Activated CD8-positive, alpha-beta memory T cell treated with anti-CD3 and anti-CD28 coated beads for 36 hours (primary cell): ENCODE results near the gene ZNF652. TPM values are rescaled to one million over a fixed set of nuclear protein-coding genes. Genes with fewer than 3 reads are reported as not detected.

Source experiments
- CTCF ChIA-PET: fragments of 350-600 bp; sonication (Branson Sonifier 250); formaldehyde crosslinking; loops from one replicate; lab custom pipeline; 2021; ENCODE audit warnings: antibody characterized with exemption; lab: Charles Lee
- POLR2A ChIA-PET: fragments of 350-600 bp; sonication (Branson Sonifier 250); formaldehyde crosslinking; loops from one replicate; lab custom pipeline; 2021; ENCODE audit warnings: antibody characterized with exemption; lab: Charles Lee
- total RNA-seq, 2 experiments: library from RNA; stranded (reverse); gene quantifications; one replicate each; pipeline ENCODE4 v1.2.3, GENCODE V29; 2021

Gene ZNF652
- total RNA-seq, 2 experiments from 2014 or later = 5.6 to 6.5 TPM

DNA sequence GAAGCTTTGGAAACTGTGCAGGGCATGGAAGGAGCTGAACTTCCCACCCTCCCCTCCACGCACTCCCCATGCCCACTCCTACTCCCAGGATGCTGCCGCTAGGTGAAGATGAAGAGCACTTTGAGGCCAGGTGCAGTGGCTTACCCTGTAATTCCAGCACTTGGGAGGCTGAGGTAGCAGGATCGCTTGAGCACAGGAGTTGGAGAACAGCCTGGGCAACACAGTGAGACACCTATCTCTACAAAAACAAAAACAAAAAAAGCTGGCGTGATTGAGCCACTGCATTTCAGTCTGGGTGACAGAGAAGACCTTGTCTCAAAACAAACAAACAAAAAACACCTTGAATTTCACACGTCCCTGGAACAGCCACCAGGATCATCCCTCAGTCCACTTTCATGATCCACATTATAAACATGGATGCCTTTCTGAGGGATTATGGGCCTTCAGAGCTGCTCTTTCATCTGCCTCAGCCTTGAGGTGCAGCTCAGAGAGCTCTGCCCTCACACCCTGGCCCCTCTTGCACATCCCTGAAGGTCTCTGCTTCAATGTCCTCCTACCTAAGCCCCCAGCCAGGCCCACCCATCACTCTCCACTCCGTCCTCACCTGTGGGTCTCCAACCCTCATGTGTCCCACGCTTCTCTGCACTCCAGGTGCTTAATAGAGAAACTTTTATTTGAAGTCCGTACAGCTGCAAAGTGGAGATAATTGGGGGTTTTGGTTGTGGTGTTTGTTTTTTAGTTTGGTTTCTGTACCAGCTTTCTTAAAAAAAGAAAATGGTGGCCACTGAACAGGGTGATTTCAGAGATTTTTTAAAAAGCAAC, 26.9 kb upstream of the ZNF652 start:
- ChIA-PET CTCF (interaction anchor here (0.5 to 3.8 kb wide), 6 partner anchors 19 to 493 kb away, joined by 3 to 22 read pairs (median 6); no protein-coding TSS in a partner anchor), POLR2A (interaction anchor here (0.8 kb wide), 1 partner anchor 26 kb away, joined by 3 read pairs; the partner anchor contains the start of gene PHB1)

DNA sequence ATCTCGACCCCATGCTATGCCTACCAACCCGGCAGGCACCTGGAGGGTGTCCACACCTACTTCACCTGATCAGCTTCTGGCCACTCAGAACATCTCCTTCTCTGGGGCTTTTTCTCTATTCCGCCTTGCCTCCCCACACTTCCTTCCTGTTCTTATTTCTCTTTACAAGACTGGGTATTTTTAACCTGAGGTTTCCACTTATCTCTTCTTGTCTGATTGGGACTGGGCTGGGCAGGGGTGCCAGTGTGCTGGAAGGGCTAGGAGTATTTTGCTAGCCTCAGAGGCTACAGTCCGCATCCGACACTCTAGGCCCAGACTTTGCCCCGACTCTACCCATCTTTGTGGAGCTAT, 26.2 kb upstream of the ZNF652 start:
- CTCF ChIA-PET = interaction anchor here (1.1 to 3.3 kb wide), 4 partner anchors 19 to 72 kb away, joined by 3 to 11 read pairs (median 6); no protein-coding TSS in a partner anchor
- POLR2A ChIA-PET = interaction anchor here (0.8 kb wide), 1 partner anchor 27 kb away, joined by 3 read pairs; the partner anchor contains the start of gene PHB1

DNA sequence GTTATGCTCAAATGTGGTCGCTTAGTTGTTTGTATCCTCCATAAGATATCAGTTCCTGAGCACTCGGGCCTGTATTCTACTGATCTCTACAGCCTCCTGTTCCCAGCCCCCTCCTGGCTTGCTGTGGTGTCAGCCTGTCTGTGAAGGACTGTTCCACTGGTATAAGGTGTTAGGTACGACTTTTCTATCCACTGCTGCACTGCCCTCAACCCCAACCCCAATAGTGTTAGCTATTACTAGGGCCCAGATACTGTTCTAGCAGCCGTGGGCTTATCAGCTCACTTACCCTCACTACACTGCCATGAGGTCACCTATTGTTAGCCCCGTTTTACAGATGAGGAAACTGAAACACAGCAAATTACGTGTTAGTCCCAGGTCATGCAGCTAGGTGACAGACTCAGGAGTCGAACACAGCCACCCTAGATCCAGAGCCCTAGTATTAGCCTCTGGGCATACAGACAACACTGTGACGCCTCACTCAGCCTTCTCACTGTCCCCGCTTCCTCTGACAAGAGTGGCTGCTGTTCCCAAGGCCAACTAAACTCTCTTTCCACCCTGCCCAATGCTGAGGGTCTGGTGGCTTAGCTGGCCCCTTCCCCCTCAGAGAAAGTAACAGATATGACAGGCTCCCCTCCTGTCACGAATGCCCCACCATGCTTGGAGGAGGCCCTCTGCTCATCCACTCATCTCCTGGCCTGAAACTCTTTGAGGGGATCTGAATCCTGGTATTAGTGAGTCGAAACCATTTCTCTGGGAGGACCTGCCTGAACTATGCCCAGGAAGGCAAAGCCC, 25.6 kb upstream of the ZNF652 start:
- CTCF ChIA-PET = interaction anchor here (1.1 to 3.3 kb wide), 5 partner anchors 12 to 71 kb away, joined by 3 to 11 read pairs (median 4); no protein-coding TSS in a partner anchor
- POLR2A ChIA-PET = interaction anchor here (0.5 to 0.8 kb wide), 2 partner anchors 27 to 463 kb away, joined by 3 read pairs; partner anchors contain the start of gene PHB1

DNA sequence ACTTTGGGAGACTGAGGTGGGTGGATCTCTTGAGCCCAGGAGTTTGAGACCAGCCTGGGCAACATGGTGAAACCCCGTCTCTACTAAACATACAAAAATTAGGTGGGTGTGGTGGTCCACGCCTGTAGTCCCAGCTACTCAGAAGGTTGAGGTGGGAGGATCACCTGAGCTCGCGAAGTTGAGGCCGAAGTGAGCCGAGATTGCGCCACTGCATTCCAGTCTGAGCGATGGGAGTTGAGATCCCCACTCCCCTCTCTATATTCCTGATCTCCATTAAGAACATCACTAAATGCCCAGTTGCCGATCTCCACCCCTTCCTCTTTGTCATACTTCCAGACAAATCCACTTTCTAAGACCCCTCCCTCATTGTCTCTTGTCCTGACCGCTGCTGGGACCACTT, 24.3 kb upstream of the ZNF652 start:
- ChIA-PET POLR2A (no interaction called here), CTCF (interaction anchor here (0.9 to 1.5 kb wide), 2 partner anchors 13 to 17 kb away, joined by 3 to 4 read pairs; no protein-coding TSS in a partner anchor)

DNA sequence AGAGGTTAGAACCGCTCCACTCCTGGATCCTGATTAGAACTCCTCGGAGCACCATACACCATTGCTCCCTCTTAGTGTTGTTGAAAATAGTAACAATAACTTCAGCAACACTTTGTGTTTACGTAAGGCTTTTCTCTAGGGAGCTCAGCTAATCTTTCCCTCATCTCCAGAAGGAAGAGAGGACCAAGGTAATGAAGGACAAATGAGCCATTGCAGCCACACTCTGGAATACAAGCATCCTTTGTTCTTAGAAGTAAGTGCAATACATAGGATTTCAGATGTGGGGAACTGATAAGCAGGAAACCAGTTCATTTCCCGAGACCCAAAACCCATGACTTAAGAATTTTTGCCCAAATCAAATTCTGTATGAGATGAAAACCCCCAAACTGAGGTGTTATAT, 22.9 kb upstream of the ZNF652 start:
- POLR2A ChIA-PET = no interaction called here

DNA sequence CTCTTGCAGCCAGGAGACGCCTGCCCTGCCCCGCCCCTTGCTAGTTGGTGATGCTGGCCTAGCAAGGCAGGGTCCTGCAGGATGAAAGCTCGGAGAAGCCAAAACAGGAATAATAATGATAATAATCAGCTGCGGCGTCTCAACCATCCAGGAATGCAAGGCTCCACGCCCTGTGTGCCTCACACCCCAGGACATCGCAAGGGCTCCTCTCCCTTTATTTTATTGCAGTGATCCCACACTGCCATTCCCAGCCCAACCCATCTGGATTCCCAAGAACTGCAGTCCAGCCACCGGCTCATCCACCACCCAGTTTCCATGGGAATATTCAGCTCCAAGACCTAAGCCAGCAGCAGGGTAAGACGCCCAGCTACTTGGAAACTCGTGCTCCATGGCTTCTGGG, 21.0 kb upstream of the ZNF652 start:
- ChIA-PET CTCF (interaction anchor here (0.6 to 1.5 kb wide), 2 partner anchors 11 to 121 kb away, joined by 3 to 4 read pairs; no protein-coding TSS in a partner anchor), POLR2A (no interaction called here)

More for the DNA sequence above, 22.9 kb upstream of the ZNF652 start:
- CTCF ChIA-PET = interaction anchor here (0.9 kb wide), 1 partner anchor 14 kb away, joined by 3 read pairs; no protein-coding TSS in a partner anchor

DNA sequence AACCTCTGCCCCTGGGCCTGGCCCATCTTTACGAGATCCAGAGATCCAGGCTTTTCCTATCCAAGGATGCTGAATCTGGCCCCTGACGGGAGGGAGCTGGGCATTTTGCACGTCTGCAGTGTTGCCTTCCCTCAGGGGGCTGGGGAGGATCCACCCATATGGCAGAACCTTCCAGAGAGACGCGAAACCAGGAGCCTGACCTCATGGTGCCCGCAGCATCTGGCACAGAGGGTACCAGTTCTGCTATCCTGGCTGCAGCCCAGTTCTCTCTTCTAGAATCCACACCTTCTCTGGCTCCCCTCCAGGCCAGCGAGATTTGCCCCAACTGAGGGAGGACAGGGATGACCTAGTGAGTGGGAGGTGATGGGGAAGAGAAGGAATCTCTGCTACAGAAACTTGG, 20.5 kb upstream of the ZNF652 start:
- ChIA-PET POLR2A (no interaction called here), CTCF (interaction anchor here (1.5 kb wide), 1 partner anchor 12 kb away, joined by 3 read pairs; no protein-coding TSS in a partner anchor)

DNA sequence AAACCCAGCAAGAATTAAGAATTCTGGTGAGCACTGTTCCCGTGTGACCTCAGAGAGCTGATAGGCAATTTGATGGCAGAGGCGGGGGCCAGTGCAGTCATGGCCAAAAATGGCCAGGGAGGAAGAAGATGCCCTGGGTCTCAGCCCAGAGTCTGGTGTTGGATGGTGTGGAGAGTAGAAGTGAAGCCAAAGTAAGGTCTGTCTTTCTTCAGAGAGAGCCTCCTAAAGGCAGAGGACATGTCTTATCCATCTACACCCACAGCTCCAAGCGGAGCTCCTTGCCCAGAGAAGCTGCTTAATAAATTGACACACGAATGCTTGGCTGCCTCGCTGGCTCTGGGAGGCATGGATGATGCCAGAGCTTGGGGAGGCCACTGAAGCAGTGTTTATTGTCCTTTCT, 19.7 kb upstream of the ZNF652 start:
- CTCF ChIA-PET = interaction anchor here (0.5 to 1.5 kb wide), 2 partner anchors 12 to 109 kb away, joined by 3 read pairs; no protein-coding TSS in a partner anchor
- POLR2A ChIA-PET = no interaction called here

DNA sequence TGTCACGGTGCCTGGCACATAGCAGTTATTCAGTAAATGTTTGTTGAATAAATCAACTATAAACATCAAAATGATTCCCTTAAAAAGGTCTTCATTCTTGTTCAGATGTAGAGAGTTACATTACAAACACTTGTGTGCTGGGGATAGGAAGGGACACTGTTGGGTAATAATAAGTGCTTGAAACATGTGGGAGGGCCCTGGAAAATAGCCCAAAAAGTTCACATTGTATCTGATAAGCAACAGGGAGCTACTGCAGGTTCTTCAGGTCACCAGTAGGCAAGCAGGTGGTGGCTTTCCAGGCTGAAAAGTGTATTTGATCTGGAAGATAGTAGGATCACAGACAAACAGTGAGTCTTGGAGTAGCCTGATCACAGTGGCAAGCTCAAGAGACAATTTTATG, 19.0 kb upstream of the ZNF652 start:
- ChIA-PET POLR2A (no interaction called here), CTCF (interaction anchor here (1.2 kb wide), 1 partner anchor 27 kb away, joined by 4 read pairs; no protein-coding TSS in a partner anchor)

DNA sequence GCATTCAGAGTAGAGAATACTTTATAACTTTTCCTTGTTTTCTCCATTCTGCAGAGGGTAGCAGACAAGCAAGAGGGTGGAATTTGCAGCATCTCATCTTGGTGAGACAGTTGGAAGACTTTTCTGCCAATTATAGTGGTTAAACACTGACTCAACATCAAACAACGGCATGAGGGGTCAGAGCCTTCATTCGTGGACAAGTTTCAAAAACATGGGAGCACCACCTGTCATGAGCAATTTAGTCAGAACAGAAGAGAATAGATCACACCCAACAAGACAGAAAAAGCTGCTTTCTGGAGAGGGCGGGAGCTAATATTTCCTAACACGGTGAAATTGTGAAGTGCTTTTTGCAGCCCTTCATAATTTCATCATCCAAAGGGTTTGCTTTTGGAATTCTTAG, 17.9 kb upstream of the ZNF652 start:
- ChIA-PET CTCF (no interaction called here), POLR2A (no interaction called here)

DNA sequence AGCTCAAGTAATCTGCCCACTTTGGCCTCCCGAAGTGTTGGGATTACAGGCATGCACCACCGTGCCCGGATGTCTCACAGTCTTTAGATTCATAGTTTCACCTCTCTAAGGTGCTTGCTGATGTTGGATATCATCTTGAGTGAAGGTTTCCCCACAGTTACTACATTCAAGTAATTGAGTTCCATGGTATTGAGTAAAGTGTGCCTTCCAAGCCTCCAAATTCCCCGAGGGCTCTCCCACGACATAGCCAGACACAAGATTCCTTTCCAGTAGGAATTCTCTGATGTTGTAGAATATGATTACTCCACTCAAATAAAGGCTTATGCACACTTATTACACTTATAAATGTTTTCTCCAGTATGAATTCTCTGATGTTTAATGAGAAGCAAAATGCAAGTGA, 16.3 kb upstream of the ZNF652 start:
- CTCF ChIA-PET = no interaction called here
- POLR2A ChIA-PET = no interaction called here

DNA sequence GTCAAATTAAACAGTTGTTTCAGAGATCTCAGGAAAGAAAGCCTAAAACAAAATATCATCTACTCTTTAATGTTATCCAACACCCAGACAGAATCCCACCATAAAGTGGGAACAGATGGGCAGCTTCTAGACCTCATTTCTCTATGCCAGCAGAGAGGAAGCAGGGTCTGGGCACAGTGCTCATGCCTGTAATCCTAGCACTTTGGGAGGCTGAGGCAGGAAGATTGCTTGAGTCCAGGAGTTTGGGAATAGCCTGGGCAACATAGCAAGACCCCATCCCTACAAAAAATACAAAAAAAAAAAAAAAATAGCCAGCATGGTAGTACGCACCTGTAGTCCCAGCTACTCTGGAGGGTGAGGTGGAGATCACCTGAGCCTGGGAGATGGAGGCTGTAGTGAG, 13.5 kb upstream of the ZNF652 start:
- ChIA-PET POLR2A (no interaction called here), CTCF (no interaction called here)

DNA sequence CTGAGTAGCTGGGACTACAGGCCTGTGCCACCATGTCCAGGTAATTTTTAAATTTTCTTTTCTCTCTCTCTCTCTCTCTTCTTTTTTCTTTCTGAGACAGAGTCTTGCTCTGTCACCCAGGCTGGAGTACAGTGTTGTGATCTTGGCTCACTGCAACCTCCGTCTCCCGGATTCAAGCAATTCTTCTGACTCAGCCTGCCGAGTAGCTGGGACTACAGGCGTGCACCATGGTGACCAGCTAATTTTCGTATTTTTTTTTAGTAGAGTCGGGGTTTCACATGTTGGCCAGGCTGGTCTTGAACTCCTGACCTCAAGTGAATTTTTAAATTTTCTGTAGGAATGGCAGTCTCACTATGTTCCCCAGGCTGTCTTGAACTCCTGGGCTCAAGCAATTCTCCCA, 11.1 kb upstream of the ZNF652 start:
- POLR2A ChIA-PET = no interaction called here
- CTCF ChIA-PET = no interaction called here

DNA sequence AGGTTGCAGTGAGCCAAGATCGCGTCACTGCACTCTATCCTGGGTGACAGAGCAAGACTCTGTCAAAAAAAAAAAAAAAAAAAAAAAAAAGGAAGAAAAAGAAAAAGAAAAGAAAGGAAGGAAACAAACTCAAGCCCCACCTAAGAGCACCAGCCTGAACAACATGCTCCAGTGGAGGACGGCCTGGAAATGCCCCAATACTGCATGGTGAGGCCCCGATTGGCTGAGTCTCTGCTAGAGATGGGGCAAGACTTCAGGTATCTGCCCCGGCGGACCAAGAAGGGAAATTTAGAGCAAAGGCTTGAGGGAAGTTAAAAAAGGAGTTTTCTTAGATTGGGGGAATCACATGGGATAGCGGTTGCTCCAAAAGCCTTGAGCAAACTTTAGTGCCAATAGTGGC, 10.4 kb upstream of the ZNF652 start:
- ChIA-PET CTCF (interaction anchor here (0.7 kb wide), 1 partner anchor 57 kb away, joined by 3 read pairs; no protein-coding TSS in a partner anchor), POLR2A (no interaction called here)

DNA sequence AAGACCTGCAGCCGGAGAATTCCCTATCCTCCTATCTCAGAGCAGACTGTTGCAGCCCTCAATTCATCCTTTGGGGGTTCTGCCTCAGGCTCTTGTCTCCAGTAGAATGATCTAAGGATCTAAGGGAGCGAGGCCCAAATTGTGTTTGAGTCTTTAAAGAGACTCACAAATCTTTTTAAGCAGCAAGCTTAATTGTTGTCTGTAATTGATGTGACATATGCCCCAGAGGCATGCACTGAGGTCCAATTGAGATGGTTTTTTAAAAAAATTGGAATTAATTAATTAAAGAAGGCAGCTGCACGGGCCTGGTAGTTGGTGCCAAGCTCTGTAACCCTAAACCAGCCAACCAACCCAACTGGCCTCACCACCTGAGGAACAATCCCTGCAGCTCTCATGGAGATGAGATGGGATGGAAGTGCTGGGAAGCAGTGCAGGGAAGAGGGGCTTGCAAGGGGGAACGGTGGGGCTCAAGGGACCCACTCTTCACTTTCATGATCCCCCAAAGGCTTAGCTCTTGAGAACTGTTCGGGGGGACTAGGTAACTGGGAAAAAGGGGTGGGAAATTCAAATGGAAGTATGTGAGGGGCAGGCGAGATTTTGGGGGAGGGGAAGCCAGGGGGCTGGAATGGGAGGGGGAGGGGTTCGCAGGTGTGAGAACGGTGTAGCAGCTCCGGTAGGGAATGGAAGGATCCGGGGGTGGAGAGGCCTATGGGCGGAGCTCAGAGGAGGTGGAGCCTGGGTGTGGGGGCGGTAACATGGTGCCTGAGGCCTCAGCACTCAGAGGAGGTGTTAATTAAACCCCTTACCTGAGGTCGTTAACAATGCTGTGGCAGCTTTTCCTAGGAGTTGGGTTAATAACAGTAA, 9.2 kb upstream of the ZNF652 start:
- POLR2A ChIA-PET = no interaction called here
- CTCF ChIA-PET = interaction anchor here (0.6 to 1.2 kb wide), 4 partner anchors 10 to 329 kb away, joined by 3 to 5 read pairs (median 3); no protein-coding TSS in a partner anchor

DNA sequence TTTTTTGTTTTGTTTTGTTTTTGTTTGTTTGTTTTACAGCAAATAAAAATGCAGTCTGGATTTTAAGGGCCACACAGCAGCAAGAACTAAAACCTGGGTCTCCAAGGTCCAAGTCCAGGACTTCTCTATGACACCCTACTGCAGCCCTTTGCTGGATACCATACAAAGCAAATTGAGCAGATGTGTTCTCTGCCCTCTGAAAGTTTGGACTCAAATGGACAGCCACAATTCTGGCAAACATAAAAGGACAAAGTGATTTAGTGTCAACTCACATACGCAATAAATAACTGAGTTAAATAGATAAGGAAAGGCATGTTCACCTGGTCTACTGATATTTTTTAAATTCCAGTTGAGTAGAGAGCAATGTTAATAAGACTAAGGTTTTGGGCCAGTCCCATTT, 7.7 kb upstream of the ZNF652 start:
- ChIA-PET CTCF (interaction anchor here (0.8 to 3.0 kb wide), 5 partner anchors 19 to 55 kb away, joined by 3 to 13 read pairs (median 6); no protein-coding TSS in a partner anchor), POLR2A (no interaction called here)

DNA sequence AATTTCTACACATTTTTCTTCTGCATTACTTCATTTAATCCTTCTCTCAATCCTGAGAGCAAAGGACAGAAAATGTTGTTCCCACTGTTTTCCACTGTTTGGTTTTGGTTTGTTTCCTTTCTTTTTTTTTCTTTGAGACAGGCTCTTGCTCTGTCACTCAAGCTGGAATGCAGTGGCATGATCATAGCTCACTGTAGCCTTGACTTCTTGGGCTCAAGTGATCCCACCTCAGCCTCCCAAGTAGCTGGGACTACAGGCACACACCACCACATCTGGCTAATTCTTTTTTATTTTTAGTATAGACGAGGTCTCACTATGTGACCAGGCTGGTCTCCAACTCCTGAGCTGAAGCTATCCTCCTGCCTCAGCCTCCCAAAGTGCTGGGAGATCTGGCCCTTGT, 7.0 kb upstream of the ZNF652 start:
- POLR2A ChIA-PET = no interaction called here

DNA sequence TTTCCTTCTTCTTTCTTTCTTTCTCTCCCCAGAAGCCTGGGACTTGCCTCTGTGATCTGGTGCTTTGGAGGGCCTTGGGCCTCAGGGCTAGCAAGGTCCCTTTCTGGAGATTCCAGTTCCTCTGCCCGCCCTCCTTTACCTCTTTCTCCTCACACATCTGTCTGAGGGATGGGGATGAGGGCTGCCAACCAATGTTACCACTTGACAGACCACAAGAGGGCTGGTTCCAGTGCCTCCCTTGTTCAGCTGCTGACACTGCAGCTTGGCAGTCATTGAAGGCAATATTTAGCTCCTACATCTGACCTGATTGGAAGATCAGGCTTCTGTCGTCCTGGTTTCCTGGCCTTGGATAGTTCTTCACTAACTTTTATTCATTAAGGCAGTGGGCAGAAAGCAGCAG, 3.6 kb upstream of the ZNF652 start:
- CTCF ChIA-PET = interaction anchor here (0.6 to 2.7 kb wide), 4 partner anchors 24 to 309 kb away, joined by 3 to 10 read pairs (median 4); no protein-coding TSS in a partner anchor
- POLR2A ChIA-PET = no interaction called here

More for the DNA sequence above, 7.0 kb upstream of the ZNF652 start:
- CTCF ChIA-PET = interaction anchor here (0.6 to 3.0 kb wide), 17 partner anchors 8 to 146 kb away, joined by 3 to 24 read pairs (median 4); partner anchors contain the start of gene PHB1
